IMR-90 (cell line): Measurements from ENCODE around the gene FAXDC2.

Experiments
- BHLHE40 ChIP-seq: fragments of 150-350 bp; IDR thresholded peaks from 2 replicates; pipeline ENCODE4 v1.6.1; 2016; ENCODE audit warnings: mild to moderate bottlenecking, low read depth, low read length
- CEBPB ChIP-seq: IDR thresholded peaks from 2 replicates; pipeline ENCODE4 v1.6.1; 2012; ENCODE audit warnings: low read depth, low read length, improper control_type of control experiment
- CHD1 ChIP-seq: IDR thresholded peaks from 2 replicates; pipeline ENCODE4 v1.6.1; 2012; ENCODE audit warnings: low read depth, low read length, improper control_type of control experiment
- CTCF ChIP-seq: conservative IDR thresholded peaks from 2 replicates; pipeline ENCODE4 v1.5.1; 2012; ENCODE audit warnings: mild to moderate bottlenecking, low read depth, low read length, improper control_type of control experiment
- ELK1 ChIP-seq: fragments of 150-350 bp; IDR thresholded peaks from 2 replicates; pipeline ENCODE4 v1.6.1; 2016; ENCODE audit warnings: low read depth, mild to moderate bottlenecking, low read length, moderate library complexity, borderline replicate concordance
- FOS ChIP-seq: fragments of 150-350 bp; IDR thresholded peaks from 2 replicates; pipeline ENCODE4 v1.6.1; 2016; ENCODE audit warnings: low read depth, low read length
- MAFK ChIP-seq: IDR thresholded peaks from 2 replicates; pipeline ENCODE4 v1.6.1; 2012; ENCODE audit warnings: low read depth, low read length, improper control_type of control experiment
- MAZ ChIP-seq: IDR thresholded peaks from 2 replicates; pipeline ENCODE4 v1.6.1; 2012; ENCODE audit warnings: low read depth, mild to moderate bottlenecking, low read length, improper control_type of control experiment, moderate library complexity, borderline replicate concordance
- MXI1 ChIP-seq: IDR thresholded peaks from 2 replicates; pipeline ENCODE4 v1.6.1; 2012; ENCODE audit warnings: low read depth, mild to moderate bottlenecking, low read length, moderate library complexity, borderline replicate concordance
- POLR2A ChIP-seq: IDR thresholded peaks from 2 replicates; pipeline ENCODE4 v1.6.1; 2012; ENCODE audit warnings: mild to moderate bottlenecking, low read depth, low read length
- RAD21 ChIP-seq: IDR thresholded peaks from 2 replicates; pipeline ENCODE4 v1.6.1; 2012; ENCODE audit warnings: low read length, improper control_type of control experiment
- RCOR1 ChIP-seq: IDR thresholded peaks from 2 replicates; pipeline ENCODE4 v1.6.1; 2012; ENCODE audit warnings: mild to moderate bottlenecking, low read length, improper control_type of control experiment; ENCODE audit not compliant: insufficient replicate concordance
- RFX5 ChIP-seq: IDR thresholded peaks from 2 replicates; pipeline ENCODE4 v1.8.0; 2012; ENCODE audit warnings: low read depth, mild to moderate bottlenecking, low read length, moderate library complexity
- USF2 ChIP-seq: fragments of 150-350 bp; IDR thresholded peaks from 2 replicates; pipeline ENCODE4 v1.6.1; 2017; ENCODE audit warnings: mild to moderate bottlenecking, antibody characterized with exemption, low read length, low read depth

GRCh38 chr5:154830596-154830995 lies 19.8 kb downstream of the FAXDC2 start:
- TF ChIP-seq CTCF (no peak), POLR2A (no peak), MXI1 (no peak), RAD21 (no peak), BHLHE40 (no peak), RCOR1 (no peak), ELK1 (no peak), FOS (no peak), CEBPB (no peak), USF2 (no peak), MAFK (no peak), RFX5 (no peak), MAZ (no peak), CHD1 (no peak)
